SIG-M5 treated with dmso at 0.1 percent for 504 hours (cell line): ENCODE data around the gene COLEC12.
A peak's percentile ranks its signal among the peaks of the same experiment; 100 is the strongest.

Experiments
- DNase-seq: peaks from one replicate; lab custom pipeline; 2025; ENCODE audit not compliant: unreplicated experiment; lab: John Stamatoyannopoulos, UW

Gene COLEC12

GRCh38 chr18:415617-416612, 84.6 kb downstream of the COLEC12 start:
- no peak for DNase-seq

GRCh38 chr18:415047-415446, 85.5 kb downstream of the COLEC12 start:
- DNase-seq = no peak

- no peak for DNase-seq
These were observed 87.3 kb downstream of the COLEC12 start for GRCh38 chr18:413233-413632.

- DNase-seq = no peak
These were observed 90.5 kb downstream of the COLEC12 start for GRCh38 chr18:410047-410455.

- DNase-seq = no peak
These were observed 92.1 kb downstream of the COLEC12 start for GRCh38 chr18:408367-408766.

GRCh38 chr18:407626-408224, 92.8 kb downstream of the COLEC12 start:
- DNase-seq = no peak

GRCh38 chr18:407191-407590, 93.3 kb downstream of the COLEC12 start:
- no peak for DNase-seq

GRCh38 chr18:406677-407076, 93.8 kb downstream of the COLEC12 start:
- DNase-seq = no peak

GRCh38 chr18:405006-405405, 95.5 kb downstream of the COLEC12 start:
- peak; percentile 23 for DNase-seq

- DNase-seq = no peak
These were observed 96.4 kb downstream of the COLEC12 start for GRCh38 chr18:404061-404636.

GRCh38 chr18:402129-402528, 98.4 kb downstream of the COLEC12 start:
- no peak for DNase-seq

GRCh38 chr18:400456-400855, 100.0 kb downstream of the COLEC12 start:
- DNase-seq = peak; percentile 73

GRCh38 chr18:399631-400135, 100.8 kb downstream of the COLEC12 start:
- no peak for DNase-seq

- DNase-seq = no peak
These were observed 101.4 kb downstream of the COLEC12 start for GRCh38 chr18:398935-399630.

GRCh38 chr18:396556-396955, 103.9 kb downstream of the COLEC12 start:
- no peak for DNase-seq

GRCh38 chr18:396251-396555, 104.3 kb downstream of the COLEC12 start:
- no peak for DNase-seq

- no peak for DNase-seq
These were observed 104.8 kb downstream of the COLEC12 start for GRCh38 chr18:395456-396250.

GRCh38 chr18:394987-395362, 105.5 kb downstream of the COLEC12 start:
- DNase-seq = no peak

- no peak for DNase-seq
These were observed 106.1 kb downstream of the COLEC12 start for GRCh38 chr18:394262-394986.

GRCh38 chr18:393574-393957, 106.9 kb downstream of the COLEC12 start:
- no peak for DNase-seq
